Measurements from ENCODE around the gene CTNNAL1.

The CTNNAL1 gene

DNA sequence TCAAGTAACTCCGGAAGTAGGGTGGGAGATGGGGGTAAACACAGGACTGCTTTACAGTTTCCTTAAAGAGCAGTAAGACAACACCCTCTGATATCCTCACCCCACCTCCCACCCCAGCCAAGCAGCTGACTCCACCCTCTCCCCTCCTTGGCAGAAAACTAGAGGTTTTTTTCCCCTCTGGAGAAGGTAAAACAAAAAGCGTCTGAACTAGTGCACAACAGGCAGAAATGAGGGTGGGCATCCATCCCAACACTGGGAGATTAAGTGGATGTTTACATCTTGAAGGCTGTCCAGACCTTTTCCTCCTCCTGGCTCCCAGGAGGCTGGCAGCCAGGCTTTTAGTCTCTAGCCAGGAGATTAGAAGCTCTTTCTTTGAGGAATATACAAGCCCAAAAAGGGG, 13.9 kb upstream of the CTNNAL1 start:
- no peak for DNase-seq (ENCODE audit: low read depth in 3 of 3)

DNA sequence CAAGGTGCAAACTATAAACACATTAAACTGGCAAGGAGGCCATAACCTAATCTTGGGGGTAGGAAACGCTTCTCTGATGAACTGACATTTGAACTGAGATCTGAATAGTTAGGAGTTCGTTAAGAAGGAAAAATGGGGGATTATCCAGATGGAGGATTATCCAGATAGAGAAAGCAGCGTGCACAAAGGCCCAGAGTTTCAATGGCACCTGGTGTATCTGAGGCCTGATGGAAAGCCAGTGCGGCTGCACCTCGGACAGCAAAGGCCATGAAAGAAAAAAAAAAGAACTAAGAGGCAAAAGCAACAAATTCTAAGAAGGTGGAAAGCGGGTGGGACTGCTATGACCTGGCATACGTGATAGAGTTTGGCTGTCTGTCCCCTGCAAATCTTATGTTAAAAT, 13.0 kb upstream of the CTNNAL1 start:
- DNase-seq (ENCODE audit: low read depth in 3 of 3): no peak

DNA sequence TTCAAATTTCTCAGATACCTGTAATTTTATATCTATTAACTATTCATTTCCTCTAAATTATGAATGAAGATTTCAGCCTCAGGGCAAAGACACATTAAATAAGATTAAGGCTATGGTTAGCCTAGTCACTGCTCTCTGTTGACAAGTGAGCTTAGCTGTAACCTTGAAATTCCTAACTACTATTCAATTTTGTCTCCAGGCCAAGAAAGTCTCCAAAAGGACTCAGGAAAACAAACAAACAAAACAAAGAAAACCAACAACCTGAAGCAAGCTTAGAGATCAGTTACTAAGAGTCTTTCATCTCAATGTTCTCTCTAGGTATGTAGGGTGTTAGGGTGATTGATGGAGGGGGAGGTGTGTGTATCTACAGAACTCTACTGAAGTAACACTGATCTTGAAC, 9.6 kb upstream of the CTNNAL1 start:
- DNase-seq (ENCODE audit: low read depth in 3 of 3): no peak

DNA sequence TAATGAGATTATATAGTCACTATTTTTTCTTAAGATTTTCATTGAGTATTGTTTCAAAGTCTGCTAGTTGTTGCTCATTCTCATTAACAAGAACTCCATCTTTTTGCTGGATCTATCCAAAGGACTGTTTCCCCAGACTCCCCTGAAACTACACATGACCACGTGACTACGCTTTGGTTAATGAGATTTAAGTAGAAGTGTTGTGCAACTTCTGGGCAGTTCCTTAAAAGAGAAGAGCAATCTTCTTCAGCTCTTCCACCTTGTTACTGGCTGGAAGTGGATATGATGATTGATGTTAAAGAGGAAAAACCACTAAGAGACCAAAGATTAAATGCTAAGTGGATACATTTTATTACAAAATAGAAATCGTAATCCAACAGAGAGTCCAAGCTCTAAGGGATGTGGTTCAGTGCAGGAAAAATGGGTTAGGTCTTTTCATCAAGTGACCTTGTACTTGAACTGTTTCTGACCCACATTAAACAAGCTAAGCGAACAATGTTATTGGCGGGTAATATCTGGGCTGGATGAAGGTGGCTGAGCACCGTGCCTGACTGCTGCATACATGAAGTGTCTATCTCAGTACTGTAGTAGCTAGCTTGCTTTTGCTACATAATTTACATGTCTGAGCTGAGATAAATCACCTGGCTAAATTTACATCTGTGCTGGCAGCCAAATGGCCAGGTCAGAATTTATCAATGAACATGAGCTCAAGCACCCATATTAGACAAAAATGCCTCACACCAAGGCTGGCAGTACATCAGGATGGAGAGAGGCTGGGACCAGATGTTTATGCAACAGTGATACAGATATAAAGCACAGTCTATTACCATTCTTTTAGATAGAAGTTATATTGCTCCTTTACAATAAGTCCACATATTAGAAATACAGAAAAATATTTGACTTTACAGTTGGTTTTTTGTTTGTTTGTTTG, 7.5 kb upstream of the CTNNAL1 start:
- DNase-seq (ENCODE audit: low read depth in 3 of 3): no peak

DNA sequence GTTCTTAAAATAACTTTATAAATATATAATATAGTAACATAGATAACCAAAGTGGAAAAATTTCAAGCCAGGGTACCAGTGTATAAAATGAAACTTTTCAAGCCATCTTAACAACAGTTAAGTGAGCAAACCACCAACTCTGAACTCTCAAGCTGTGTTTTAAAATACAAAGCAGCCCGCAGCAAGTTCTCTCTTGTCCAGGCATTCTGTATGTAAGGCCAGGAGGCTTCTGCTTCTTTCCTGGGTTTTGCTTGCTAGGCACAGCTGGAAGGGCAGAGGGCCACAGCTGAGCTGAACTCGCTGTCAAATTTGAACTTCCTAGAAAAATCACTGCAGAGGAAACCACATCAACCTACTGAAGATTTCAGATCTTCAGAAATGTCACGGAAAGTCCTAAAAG, 6.8 kb upstream of the CTNNAL1 start:
- DNase-seq (ENCODE audit: low read depth in 3 of 3): no peak

DNA sequence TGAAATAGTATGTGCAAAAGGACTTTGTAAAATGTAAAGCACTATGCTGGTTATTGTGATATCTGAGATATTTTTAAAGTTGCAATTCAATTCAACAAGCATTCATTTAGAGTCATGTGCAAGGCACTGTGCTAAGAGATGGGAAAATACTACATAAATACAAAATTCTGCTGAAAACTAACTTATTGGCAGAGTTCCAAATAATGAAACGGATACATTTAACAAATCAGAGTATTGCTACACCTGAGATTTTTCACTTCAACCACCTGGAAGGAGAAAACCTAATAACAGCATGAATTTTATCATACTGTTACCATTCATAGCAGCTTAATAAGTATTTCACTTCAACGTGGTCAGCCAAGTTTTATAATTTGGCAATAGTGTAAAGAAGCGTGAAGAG, 6.1 kb upstream of the CTNNAL1 start:
- DNase-seq (ENCODE audit: low read depth in 3 of 3): no peak

DNA sequence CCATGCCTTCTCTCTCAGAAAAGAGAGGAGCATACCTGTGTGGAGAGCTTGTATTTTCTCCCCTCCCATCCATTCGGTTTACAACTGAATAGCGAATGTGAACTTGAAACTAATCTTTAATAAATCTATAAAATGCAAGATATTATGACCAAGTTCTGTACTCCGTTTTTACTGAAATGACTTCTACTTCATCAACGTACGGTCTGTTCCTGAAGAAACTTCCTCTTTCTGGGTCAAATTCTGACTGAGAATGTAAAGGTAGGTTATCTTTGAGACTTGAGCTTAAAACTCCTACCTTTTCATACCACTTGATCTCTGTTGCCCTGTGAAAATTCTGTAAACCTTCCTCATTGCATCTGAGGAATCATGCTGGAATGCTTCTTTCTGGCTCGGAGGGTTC, 4.2 kb upstream of the CTNNAL1 start:
- no peak for DNase-seq (ENCODE audit: low read depth in 3 of 3)

DNA sequence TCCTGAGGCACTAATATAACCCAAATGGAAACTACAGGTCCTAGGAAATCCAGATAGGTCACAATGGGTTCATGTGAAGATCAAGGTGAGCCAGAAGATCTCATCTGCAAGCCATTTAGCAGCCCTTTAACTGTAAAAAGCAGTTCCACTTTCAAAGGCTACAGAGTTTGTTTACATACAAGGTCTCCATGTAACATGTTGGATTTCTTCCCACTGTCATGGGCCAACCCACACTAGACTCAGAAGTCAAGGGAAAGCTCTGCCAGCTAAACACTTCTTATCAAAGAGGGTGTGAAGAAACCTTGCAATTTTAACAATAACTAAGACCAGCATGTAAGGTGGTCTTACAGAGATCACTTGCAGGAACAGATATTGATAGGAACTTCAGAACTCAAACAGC, 3.8 kb upstream of the CTNNAL1 start:
- no peak for DNase-seq (ENCODE audit: low read depth in 3 of 3)

DNA sequence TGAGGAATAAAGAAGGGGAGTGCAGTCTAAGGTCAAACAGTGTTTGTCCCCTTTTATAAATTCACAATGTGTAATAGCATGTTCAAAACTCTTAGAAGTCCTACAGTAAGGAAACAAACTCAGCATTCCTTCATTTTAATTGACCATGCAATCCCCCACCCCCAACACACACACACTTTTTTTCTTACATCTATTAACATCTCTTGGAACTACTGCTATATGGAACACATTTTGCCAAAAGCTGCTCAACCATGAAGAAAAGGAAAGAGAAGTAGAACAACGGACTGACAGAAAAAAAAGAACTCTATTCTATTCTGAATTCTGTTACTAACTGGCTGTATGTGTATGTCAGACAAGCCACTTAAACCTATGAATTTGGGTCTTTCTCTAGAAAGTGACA, 2.8 kb upstream of the CTNNAL1 start:
- DNase-seq (ENCODE audit: low read depth in 3 of 3): no peak

DNA sequence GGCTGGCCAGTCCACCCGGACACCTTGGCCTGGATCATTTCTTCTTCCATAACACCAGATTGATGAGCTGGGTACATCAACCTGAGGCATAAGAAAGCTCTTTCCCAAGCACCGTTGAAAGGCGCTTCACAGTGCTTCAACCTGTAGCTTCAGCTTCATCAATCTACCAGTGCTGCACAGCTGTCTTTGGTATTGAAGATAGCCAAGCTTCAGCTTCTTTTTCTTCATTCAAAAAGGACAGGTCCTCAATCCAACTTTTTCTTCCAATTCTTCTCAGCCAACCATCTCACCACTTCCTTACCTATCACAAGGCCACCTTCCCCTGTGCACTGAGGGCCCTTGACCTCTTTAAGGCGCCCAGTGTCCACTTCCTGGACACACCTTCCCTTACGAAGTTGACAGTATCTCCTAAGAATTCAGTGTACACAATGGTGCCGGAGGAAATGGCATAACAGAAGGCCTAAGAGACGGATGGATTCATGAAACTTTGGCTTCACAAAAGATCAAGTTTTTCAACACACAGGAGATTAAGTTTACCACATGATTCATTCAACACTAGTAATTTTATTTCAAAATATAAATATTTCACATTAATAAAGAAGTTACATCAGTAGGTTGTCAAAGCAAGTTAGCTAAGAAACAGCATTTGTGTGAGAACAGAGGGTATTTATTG, 1.4 kb upstream of the CTNNAL1 start:
- no peak for DNase-seq (ENCODE audit: low read depth in 3 of 3)

DNA sequence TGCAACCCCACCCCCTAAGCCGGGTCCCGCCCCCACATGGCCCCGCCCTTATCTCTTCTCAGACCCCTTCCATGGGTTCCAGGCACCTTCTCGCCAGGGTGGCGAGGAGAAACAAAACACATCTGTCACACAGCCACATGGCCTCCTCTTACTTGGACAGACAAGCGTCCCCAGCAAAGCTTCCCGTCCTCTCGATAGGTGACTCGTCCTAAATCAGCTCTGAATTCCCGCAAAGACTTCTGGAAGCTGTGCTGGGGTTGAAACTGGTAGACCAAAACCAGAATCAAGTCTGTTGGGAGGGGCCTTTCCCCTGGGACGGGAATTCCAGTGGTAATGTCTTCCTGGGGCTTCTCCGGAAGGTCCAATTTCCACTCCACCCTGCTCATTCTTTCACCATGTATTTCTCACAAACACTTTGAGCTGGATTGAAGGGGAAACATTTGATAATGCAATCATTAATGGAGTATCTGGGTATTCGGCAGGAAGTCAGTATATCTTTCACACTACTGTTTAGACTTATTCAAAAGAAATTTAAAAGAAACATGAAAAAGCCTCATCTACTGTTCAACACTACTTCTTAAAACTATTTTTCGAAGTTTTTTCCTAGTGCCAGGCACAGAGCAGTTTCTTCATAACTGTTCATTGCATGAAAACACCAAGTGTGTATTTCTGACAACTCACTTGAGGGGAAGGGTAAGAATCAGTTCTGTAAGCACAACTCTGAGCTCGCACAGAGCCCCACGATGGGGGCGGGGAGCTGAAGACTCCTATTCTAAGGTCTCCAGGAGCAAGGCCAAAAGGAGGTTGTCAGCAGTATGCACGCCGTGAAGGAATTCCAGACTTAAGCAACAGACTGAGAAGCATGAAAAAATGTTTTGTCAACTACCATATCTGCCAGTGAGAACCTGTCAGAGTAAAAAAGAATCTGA, 644 bp upstream of the CTNNAL1 start:
- no peak for DNase-seq (ENCODE audit: low read depth in 3 of 3)

DNA sequence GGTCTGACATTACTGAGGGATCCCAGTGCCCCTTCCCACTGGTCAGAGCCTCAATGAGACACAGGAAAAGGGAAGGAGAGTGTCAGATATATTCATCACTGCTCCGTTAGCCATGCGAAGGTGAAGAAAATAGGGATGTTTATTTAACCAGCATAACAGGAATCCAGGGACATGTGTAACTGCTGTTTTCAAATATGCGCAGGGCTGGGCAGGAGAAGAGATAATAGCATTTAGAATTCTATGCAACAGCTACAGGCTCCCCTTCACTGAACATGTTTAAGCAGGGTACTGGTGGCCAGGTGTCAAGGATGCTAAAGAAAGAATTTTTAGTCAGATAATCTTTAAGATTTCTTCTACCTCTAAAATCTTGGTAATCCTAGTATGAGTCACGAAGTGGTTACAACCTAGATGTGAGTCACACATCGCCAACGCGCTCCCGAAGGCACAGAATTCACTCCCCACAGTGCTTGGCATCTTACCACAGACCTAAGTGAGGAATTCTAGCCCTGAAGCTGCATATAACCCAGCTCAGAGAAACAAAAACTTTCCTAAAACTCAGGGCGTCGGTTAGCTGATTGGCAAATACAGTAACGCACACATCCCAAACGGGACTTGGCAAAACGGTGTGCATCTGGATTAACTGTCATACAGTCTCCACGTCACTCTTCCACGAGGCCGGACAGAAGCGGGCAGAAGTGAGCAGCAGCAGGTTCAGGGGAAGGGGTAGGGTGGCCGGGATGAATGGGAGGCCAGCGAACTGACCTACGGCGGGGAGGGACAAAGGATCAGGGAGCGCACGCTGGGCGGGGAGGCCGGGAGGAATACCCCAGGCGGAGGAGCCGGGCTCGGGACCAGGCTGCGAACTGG, 1.1 kb downstream of the CTNNAL1 start:
- DNase-seq (ENCODE audit: low read depth in 3 of 3): peak; percentile 9 to 26 (median 9)

DNA sequence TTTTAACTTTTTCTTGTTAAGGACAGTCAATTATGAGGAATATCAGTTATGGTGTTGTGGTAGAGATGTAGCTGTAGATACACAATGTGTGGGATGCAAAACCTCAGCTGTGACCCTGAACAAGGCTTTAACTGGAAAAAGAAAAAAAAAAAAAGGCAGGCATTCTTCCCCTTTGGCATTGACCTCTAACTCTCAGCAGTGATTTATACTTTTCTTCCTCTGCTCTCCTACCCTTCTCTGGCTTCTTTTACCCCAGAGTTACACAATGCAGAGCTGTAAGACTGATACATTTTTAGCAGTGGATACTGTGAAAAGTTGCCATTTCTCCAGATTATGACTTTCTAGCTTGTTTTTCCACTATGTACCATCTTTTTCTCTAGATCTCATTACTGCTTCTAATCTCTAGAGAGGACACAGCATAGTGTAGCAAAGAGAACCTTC, 2.0 kb downstream of the CTNNAL1 start:
- DNase-seq (ENCODE audit: low read depth in 3 of 3): no peak

DNA sequence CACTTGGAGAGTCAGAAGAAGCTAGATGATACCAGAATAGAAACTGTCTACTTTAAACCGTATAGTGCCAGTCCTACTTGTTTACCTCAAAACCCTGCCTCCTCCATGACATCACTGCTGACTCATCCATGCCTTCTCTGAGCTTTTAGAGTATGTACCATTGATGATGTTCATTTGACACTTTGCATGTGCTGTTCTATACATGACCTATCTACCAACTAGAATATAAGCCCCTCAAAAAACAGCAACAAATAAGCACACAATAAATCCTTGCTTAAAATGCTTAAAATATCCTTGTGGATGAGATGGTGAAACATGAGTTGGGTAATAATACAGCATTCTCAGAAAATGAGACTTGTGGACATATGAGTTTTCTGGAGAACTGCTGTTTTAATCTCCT, 2.6 kb downstream of the CTNNAL1 start:
- peak; percentile 37 to 65 (median 53) for DNase-seq (ENCODE audit: low read depth in 3 of 3)

DNA sequence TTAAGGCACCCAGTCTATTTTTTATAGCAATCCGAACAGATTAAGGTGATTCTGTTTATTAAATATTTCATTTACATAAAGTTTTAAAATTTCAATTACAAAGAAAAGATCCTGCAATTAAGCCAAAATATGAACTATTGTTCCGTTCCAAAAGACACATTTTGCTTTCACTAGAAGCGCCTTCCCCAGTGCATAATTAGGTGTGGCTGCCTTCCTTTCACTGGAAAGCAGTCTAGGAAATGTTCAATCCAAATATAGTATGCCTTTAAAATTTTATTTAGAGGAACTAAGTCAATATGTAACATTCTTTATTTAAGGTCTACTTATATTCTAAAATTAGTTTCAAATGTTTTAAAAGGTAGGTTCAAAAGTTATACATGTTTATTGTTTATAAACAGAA, 7.6 kb downstream of the CTNNAL1 start:
- DNase-seq (ENCODE audit: low read depth in 3 of 3): no peak

DNA sequence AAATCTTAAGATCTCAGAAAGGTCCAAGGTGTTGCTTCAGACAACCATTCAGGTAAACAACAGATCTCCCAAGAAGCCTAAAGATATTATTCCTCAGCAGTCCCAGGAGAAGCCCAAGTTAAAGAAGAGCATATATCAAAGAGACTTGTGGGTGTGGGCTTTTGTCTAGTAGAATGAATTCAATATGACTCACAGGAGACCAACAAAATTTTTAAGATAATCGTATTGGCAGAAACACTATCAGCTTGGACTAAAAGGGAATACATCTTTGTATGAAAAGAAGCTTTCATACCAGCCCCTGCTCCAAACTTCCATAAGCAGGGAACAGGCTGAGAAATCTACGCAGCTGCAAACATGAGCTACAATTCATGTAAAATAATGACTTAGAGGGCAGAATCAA, 10.2 kb downstream of the CTNNAL1 start:
- DNase-seq (ENCODE audit: low read depth in 3 of 3): no peak

DNA sequence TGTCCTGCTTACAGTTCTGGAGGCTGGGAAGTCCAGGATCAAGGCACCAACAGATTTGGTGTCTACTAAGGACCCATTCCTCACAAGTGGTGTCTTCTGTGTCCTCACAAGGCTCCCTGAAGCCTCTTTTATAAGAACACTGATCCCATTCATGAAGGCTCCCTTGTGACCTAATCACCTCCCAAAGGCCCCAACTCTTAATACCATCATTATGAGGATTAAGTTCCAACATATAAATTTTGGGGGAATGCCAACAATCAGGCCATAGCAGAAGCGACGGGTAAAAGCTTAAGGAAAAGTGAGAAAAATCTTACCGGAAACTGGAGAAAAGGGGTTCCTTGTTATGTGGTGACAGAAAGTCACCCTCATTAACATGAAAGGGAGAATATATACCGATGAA, 11.2 kb downstream of the CTNNAL1 start:
- DNase-seq (ENCODE audit: low read depth in 3 of 3): no peak

DNA sequence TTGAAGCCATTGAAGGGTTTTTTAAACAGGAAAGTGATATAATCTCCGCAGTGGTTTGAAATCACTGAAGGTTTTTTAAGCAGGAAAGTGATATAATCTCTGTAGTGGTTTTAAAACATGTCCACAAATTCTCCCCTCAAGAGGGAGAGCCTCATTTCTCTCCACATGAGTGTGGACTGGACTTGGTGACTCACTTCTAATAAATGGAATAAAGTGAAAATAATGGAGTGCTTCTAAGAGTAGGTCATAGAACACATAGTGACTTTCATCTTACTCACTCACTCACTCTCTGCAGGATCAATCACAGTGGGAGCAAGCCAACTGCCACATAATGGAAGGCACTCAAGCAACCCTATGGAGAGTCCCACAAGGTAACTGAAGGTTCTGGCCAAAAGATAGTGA, 12.0 kb downstream of the CTNNAL1 start:
- no peak for DNase-seq (ENCODE audit: low read depth in 3 of 3)

DNA sequence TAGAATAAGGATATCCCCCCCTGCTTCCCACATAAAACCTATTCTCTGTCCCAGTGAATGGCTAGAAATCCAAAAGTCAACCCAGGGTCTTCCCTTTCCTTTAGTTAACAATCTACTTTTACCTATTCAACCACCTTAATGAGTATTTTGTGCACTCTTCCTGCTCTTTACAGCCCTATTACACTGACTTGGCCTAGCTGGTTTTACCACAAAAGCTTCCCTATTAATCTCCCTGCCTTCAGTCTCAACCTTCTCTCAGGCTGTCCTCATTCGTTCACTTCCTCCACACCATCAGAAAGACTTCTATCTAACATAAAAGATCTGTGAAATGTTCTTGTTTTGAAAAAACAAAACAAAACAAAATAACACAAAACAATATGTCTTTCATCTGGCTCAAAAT, 16.2 kb downstream of the CTNNAL1 start:
- DNase-seq (ENCODE audit: low read depth in 3 of 3): no peak

DNA sequence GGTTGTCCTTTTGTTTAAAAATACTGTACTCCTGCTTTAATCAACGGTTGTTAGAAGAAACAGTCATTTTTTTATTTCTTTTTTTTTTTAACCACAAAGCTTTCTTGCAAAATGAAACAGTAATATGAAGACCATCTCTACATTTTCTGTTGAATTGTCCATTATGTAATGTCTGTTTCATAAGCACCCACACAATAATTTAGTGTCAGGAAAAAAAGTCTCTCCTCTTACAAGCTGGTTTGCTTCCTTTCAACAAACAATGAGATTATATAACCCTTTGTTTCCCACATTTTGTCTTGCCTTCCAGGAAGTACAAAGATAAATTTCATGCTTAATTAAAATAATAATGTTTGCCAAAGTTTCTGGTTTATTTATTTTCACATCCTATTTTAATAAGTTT, 16.7 kb downstream of the CTNNAL1 start:
- no peak for DNase-seq (ENCODE audit: low read depth in 3 of 3)

DNA sequence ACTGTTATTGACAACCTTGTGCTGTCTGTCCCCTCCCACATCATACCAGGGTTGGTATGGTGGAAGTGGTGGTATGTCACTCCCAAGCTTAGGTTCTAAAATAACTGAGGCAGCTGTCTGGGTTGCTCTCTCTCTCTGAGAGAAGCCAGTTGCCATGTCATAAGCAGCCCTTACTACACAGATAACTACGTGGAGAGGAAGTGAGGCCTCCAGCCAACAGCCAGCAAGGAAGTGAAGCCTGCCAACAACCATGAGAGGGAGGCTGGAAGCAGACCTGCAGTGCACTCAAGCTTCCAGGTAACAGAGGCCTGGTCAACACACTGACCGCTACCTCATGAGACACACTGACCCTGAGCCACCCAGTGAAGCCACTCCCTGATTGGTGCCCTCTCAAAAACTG, 18.6 kb downstream of the CTNNAL1 start:
- DNase-seq (ENCODE audit: low read depth in 3 of 3): no peak
